Measurements from ENCODE around the gene LPAR2.
A peak's percentile ranks its signal among the peaks of the same experiment; 100 is the strongest.

- peak; percentile 53; the same call in 1 of the 2 replicates for TF ChIP-seq POLR2AphosphoS5 (IDR thresholded peaks at IDR 0.05; ENCODE audit: low read depth)
- TF ChIP-seq CTCF (conservative IDR thresholded peaks at IDR 0.05; ENCODE audit: low read depth in 2 of 2) = no peak
- TF ChIP-seq STAT1 (IDR thresholded peaks at IDR 0.05; ENCODE audit: unreplicated experiment) = no peak
- TF ChIP-seq ZNF331 (CRISPR knock-in tag; IDR thresholded peaks at IDR 0.05; ENCODE audit: low read depth) = no peak
These were observed 35.5 kb upstream of the LPAR2 start, which contains the start of gene ATP13A1 for GRCh38 chr19:19663256-19664120.

Measured in GM23338 (cell line).